CD4-positive, alpha-beta T cell (primary cell): ENCODE results near the gene SNN. TPM values are rescaled to one million over a fixed set of nuclear protein-coding genes. Genes with fewer than 3 reads are reported as not detected.
A peak's percentile ranks its signal among the peaks of the same experiment; 100 is the strongest.

Experiments used
- ATAC-seq: fragments of 200-7000 bp; cut with Tn5 transposase; one replicate; pipeline ENCODE4 v1.10.0; 2022; ENCODE audit warnings: mild to moderate bottlenecking; ENCODE audit not compliant: poor library complexity
- CTCF ChIA-PET: fragments of 350-600 bp; sonication (Branson Sonifier 250); formaldehyde crosslinking; loops from one replicate; lab custom pipeline; 2021; ENCODE audit warnings: antibody characterized with exemption, inconsistent platforms; lab: Charles Lee
- POLR2A ChIA-PET: fragments of 350-600 bp; sonication (Branson Sonifier 250); formaldehyde crosslinking; loops from one replicate; lab custom pipeline; 2021; ENCODE audit warnings: antibody characterized with exemption, inconsistent platforms; lab: Charles Lee
- DNase-seq, 14 experiments: peaks; one replicate each; pipeline ENCODE4 v3.0.0-alpha.2; 2013 to 2020; ENCODE audit warnings: mixed read lengths in 2 of 14
- H3K27ac ChIP-seq, 2 donors: one replicate each; pipeline versions ENCODE4 v1.5.1 to v1.7.0; 2013; ENCODE audit warnings: low read length in 2 of 2, low read depth in 1 of 2, mild to moderate bottlenecking in 1 of 2
- H3K27me3 ChIP-seq, 2 experiments: 1 replicate in 1 of 2; 2 replicates in 1 of 2; pipeline versions ENCODE4 v1.6.1 to v1.7.0; 2013; ENCODE audit warnings: low read length in 2 of 2, control low read depth in 1 of 2, mild to moderate bottlenecking in 1 of 2, moderate library complexity in 1 of 2; ENCODE audit not compliant: insufficient read depth in 2 of 2, control insufficient read depth in 1 of 2
- H3K36me3 ChIP-seq: one replicate; pipeline ENCODE4 v1.6.1; 2013; ENCODE audit warnings: low read length, control low read depth; ENCODE audit not compliant: insufficient read depth
- H3K4me1 ChIP-seq: one replicate; pipeline ENCODE4 v1.6.1; 2013; ENCODE audit warnings: low read length, control low read depth; ENCODE audit not compliant: insufficient read depth
- H3K4me3 ChIP-seq: one replicate; pipeline ENCODE4 v1.5.1; 2013; ENCODE audit warnings: mild to moderate bottlenecking, low read length, moderate library complexity
- H3K9me3 ChIP-seq, 2 experiments: 1 replicate in 1 of 2; 2 replicates in 1 of 2; pipeline versions ENCODE4 v1.6.1 to v1.7.0; 2013; ENCODE audit warnings: low read length in 2 of 2, mild to moderate bottlenecking in 2 of 2, control low read depth in 1 of 2, moderate library complexity in 1 of 2; ENCODE audit not compliant: control insufficient read depth in 1 of 2, insufficient read depth in 1 of 2
- H3K27ac Mint-ChIP-seq: one replicate; pipeline ENCODE4 v1.8.0; 2020; ENCODE audit warnings: mixed read lengths
- H3K27me3 Mint-ChIP-seq: one replicate; pipeline ENCODE4 v1.8.0; 2021; ENCODE audit warnings: mixed read lengths
- H3K36me3 Mint-ChIP-seq: one replicate; pipeline ENCODE4 v1.8.0; 2021; ENCODE audit warnings: low read depth, mixed read lengths
- H3K4me1 Mint-ChIP-seq: one replicate; pipeline ENCODE4 v1.8.0; 2021; ENCODE audit warnings: low read depth, mixed read lengths
- H3K4me3 Mint-ChIP-seq: one replicate; pipeline ENCODE4 v1.8.0; 2020; ENCODE audit warnings: mild to moderate bottlenecking, mixed read lengths
- H3K9me3 Mint-ChIP-seq: one replicate; pipeline ENCODE4 v1.8.0; 2020; ENCODE audit warnings: mixed read lengths
- CTCF ChIP-seq: fragments of 200-600 bp; IDR thresholded peaks from one replicate; pipeline ENCODE4 v1.8.0; 2022; ENCODE audit warnings: antibody characterized with exemption, mild to moderate bottlenecking
- intact Hi-C, 2 experiments: fragments of 100-400 bp; cut with DNase I in 1 of 2; cut with micrococcal nuclease in 1 of 2; formaldehyde crosslinking; loops; one replicate each; pipeline versions ENCODE4 v1.15.1 to v1.9.0; 2023 to 2025; cut with DNase I, micrococcal nuclease
- polyA plus RNA-seq, 2 donors: library from polyadenylated mRNA; unstranded; fragments of 120-200 nt; gene quantifications; one replicate each; pipeline ENCODE4 v1.2.1, GENCODE V29; 2013
- total RNA-seq, 174 experiments: library from RNA in 2 of 174; stranded (reverse) in 2 of 174; gene quantifications; one replicate each; pipeline ENCODE4 v1.2.3 and lab custom pipeline; 2021 to 2026

The SNN gene
- 10 to 100 TPM; 76.3 to 79.7 TPM for total RNA-seq
- polyA plus RNA-seq (2013, experiment 1 of 2): 23.8 TPM
- 21.4 TPM for polyA plus RNA-seq (2013, experiment 2 of 2)
- 6.3 to 133 (median 42.9) reads per million in 172 experiments for total RNA-seq (lab: John Stamatoyannopoulos, UW)

- peak within 1 kb of the TSS; percentile 97 for H3K4me3 Mint-ChIP-seq
- peaks cover 20% of the 10 kb centered on the region for H3K36me3 Mint-ChIP-seq
- CTCF ChIA-PET: no interaction called here
- H3K4me1 ChIP-seq: peaks cover 88% of the 10 kb centered on the region
- H3K9me3 ChIP-seq: no peaks in the 10 kb centered on the region
- H3K36me3 ChIP-seq: no peaks in the 10 kb centered on the region
- peak within 1 kb of the TSS; percentile 57 for H3K27ac ChIP-seq
- peak; percentile 84 for ATAC-seq
- DNase-seq: peak; percentile 72 to 94 (median 84)
- no peaks in the 10 kb centered on the region for H3K27me3 ChIP-seq
- H3K9me3 Mint-ChIP-seq: no peaks in the 10 kb centered on the region
- H3K4me3 ChIP-seq: peak within 1 kb of the TSS; percentile 62
- peaks cover 73% of the 10 kb centered on the region for H3K4me1 Mint-ChIP-seq
- H3K27ac Mint-ChIP-seq: peak within 1 kb of the TSS; percentile 94
- TF ChIP-seq CTCF: no peak
- POLR2A ChIA-PET: interaction anchor here (1.2 to 3.0 kb wide), 3 partner anchors 46 to 75 kb away, joined by 5 to 18 read pairs (median 7); partner anchors contain the start of gene TXNDC11
- intact Hi-C loops: loop anchor here in 1 of 2 experiments (5.0 kb wide), 3 partner anchors 74 to 309 kb away; partner anchors contain the start of genes SNX29, TXNDC11 and ZC3H7A
- no peaks in the 10 kb centered on the region for H3K27me3 Mint-ChIP-seq
Measured at GRCh38 chr16:11667824-11668622, at the start of gene SNN. SNN (plus strand) TSS chr16:11668455; CDS start chr16:11676060, 7,605 bp downstream.

GRCh38 chr16:11619327-11619851 lies 48.9 kb upstream of the SNN start:
- H3K27me3 ChIP-seq: no peaks in the 10 kb centered on the region
- H3K4me1 Mint-ChIP-seq: peaks cover 63% of the 10 kb centered on the region
- H3K36me3 Mint-ChIP-seq: peaks cover 4% of the 10 kb centered on the region
- H3K36me3 ChIP-seq: no peaks in the 10 kb centered on the region
- H3K4me1 ChIP-seq: peaks cover 76% of the 10 kb centered on the region
- POLR2A ChIA-PET: interaction anchor here (0.6 to 4.9 kb wide), 10 partner anchors 12 to 461 kb away, joined by 3 to 55 read pairs (median 4); partner anchors contain the start of genes LITAF, SNN and ZC3H7A
- no peaks in the 10 kb centered on the region for H3K9me3 Mint-ChIP-seq
- H3K4me3 Mint-ChIP-seq: peak overlapping the region; percentile 78
- peaks cover 0 to 12% of the 10 kb centered on the region in 2 experiments for H3K9me3 ChIP-seq
- peak overlapping the region; percentile 51 to 62 for H3K27ac ChIP-seq
- no peaks in the 10 kb centered on the region for H3K27me3 Mint-ChIP-seq
- intact Hi-C loops: no loop called here
- ATAC-seq (peak; percentile 40), DNase-seq (peak in 12 of 14 experiments; percentile 10 to 82 (median 36))
- peak overlapping the region; percentile 99 for H3K27ac Mint-ChIP-seq
- CTCF ChIA-PET: interaction anchor here (0.8 to 1.4 kb wide), 4 partner anchors 12 to 87 kb away, joined by 3 to 4 read pairs (median 3); no protein-coding TSS in a partner anchor
- peak overlapping the region; percentile 1 for H3K4me3 ChIP-seq
- no peak for TF ChIP-seq CTCF

- CTCF ChIA-PET: no interaction called here
Measured at GRCh38 chr16:11620243-11621003, 47.8 kb upstream of the SNN start.

More at GRCh38 chr16:11620243-11621003, 47.8 kb upstream of the SNN start:
- Mint-ChIP-seq H3K4me3 (peak overlapping the region; percentile 70), H3K9me3 (no peaks in the 10 kb centered on the region), H3K27ac (peak overlapping the region; percentile 99), H3K27me3 (no peaks in the 10 kb centered on the region), H3K4me1 (peaks cover 66% of the 10 kb centered on the region), H3K36me3 (peaks cover 4% of the 10 kb centered on the region)
- Histone ChIP-seq H3K9me3 (peaks cover 0 to 12% of the 10 kb centered on the region in 2 experiments), H3K27ac (peak overlapping the region; percentile 62 to 82), H3K36me3 (no peaks in the 10 kb centered on the region), H3K27me3 (no peaks in the 10 kb centered on the region), H3K4me1 (peaks cover 81% of the 10 kb centered on the region), H3K4me3 (no peak overlapping the region)
- intact Hi-C loops: loop anchor here in 1 of 2 experiments (5.0 kb wide), 2 partner anchors 38 to 58 kb away; no protein-coding TSS in a partner anchor
- ATAC-seq (no peak), DNase-seq (no peak)
- no peak for TF ChIP-seq CTCF
- POLR2A ChIA-PET: interaction anchor here (0.6 to 4.9 kb wide), 11 partner anchors 11 to 656 kb away, joined by 3 to 55 read pairs (median 7); partner anchors contain the start of gene LITAF
